HG03066 (cell line): ENCODE measurements around the gene TSPAN15.
"Not testable (repeated sequence)": the region's sequence is repeated elsewhere in the genome, so short reads cannot be mapped to it uniquely, and the experiment has no call there.

Experiments
- ATAC-seq: cut with Tn5 transposase; IDR thresholded peaks from one replicate; pipeline ENCODE4 v1.9.1; 2021; ENCODE audit warnings: low read depth; ENCODE audit not compliant: unreplicated experiment

Gene TSPAN15

GRCh38 chr10:69533658-69534057 is 82.4 kb downstream of the TSPAN15 start:
- no peak for ATAC-seq

GRCh38 chr10:69536521-69536920 is 85.3 kb downstream of the TSPAN15 start:
- ATAC-seq: not testable (repeated sequence)

GRCh38 chr10:69537449-69537848 is 86.2 kb downstream of the TSPAN15 start:
- ATAC-seq: no peak

GRCh38 chr10:69538461-69538860 is 87.2 kb downstream of the TSPAN15 start:
- ATAC-seq: no peak

- ATAC-seq: no peak
These were observed 90.2 kb downstream of the TSPAN15 start for GRCh38 chr10:69541463-69541862.

- no peak for ATAC-seq
These were observed 98.7 kb downstream of the TSPAN15 start for GRCh38 chr10:69549959-69550358.

GRCh38 chr10:69552268-69552667 is 101.0 kb downstream of the TSPAN15 start:
- ATAC-seq: no peak

GRCh38 chr10:69553328-69553727 is 102.1 kb downstream of the TSPAN15 start:
- no peak for ATAC-seq

GRCh38 chr10:69554611-69555010 is 103.3 kb downstream of the TSPAN15 start:
- no peak for ATAC-seq
